Heart right ventricle (tissue), 16 donors: ENCODE results near the gene AGO4. TPM values are rescaled to one million over a fixed set of nuclear protein-coding genes. Genes with fewer than 3 reads are reported as not detected.
"Not testable (repeated sequence)": the region's sequence is repeated elsewhere in the genome, so short reads cannot be mapped to it uniquely, and the experiment has no call there.

ENCODE experiments used
- ATAC-seq, 8 donors: fragments of 200-7000 bp; cut with Tn5 transposase; one replicate each; pipeline ENCODE4 v1.9.1; 2020; ENCODE audit warnings: mild to moderate bottlenecking in 8 of 8, moderate library complexity in 8 of 8, moderate number of reproducible peaks in 1 of 8
- DNase-seq, 2 donors: peaks; one replicate each; pipeline ENCODE4 v3.0.0-alpha.2; 2020
- H3K27ac ChIP-seq, 10 donors: fragments of 200-600 bp; sonication (generic) in 2 of 10; one replicate each; pipeline versions ENCODE4 v1.5.0 to v1.8.0; 2020 to 2022; ENCODE audit warnings: mild to moderate bottlenecking in 3 of 10
- H3K27me3 ChIP-seq, 7 donors: fragments of 200-600 bp; one replicate each; pipeline ENCODE4 v1.8.0; 2021 to 2022; ENCODE audit warnings: mild to moderate bottlenecking in 2 of 7
- H3K36me3 ChIP-seq, 9 donors: fragments of 200-600 bp; sonication (generic) in 1 of 9; one replicate each; pipeline versions ENCODE4 v1.5.0 to v1.8.0; 2020 to 2022; ENCODE audit warnings: mild to moderate bottlenecking in 2 of 9
- H3K4me1 ChIP-seq, 9 donors: fragments of 200-600 bp; sonication (generic) in 1 of 9; one replicate each; pipeline versions ENCODE4 v1.5.0 to v1.8.0; 2020 to 2022; ENCODE audit warnings: mild to moderate bottlenecking in 4 of 9
- H3K4me3 ChIP-seq, 10 donors: fragments of 200-600 bp; sonication (generic) in 2 of 10; one replicate each; pipeline versions ENCODE4 v1.5.0 to v1.8.0; 2020 to 2022; ENCODE audit warnings: mild to moderate bottlenecking in 7 of 10, moderate library complexity in 2 of 10
- H3K9me3 ChIP-seq, 11 donors: fragments of 200-600 bp in 10 of 11; sonication (generic) in 2 of 11; one replicate each; pipeline versions ENCODE4 v1.5.0 to v1.8.0; 2013 to 2022; ENCODE audit warnings: mild to moderate bottlenecking in 2 of 11, control low read depth in 1 of 11, moderate library complexity in 1 of 11
- WGBS, 2 donors: extraction: QIAGEN DNeasy Blood & Tissue Kit; methylation state at CpG; one replicate each; pipeline ENCODE4 v1.1.7; 2013; ENCODE audit warnings: inconsistent platforms in 1 of 2; 5-methylcytosine and 5-hydroxymethylcytosine counted together
- intact Hi-C, 10 donors: fragments of 100-400 bp; cut with DNase I; formaldehyde crosslinking; loops; one replicate each; pipeline versions ENCODE4 v1.11.1 to v1.14.2; 2022
- polyA plus RNA-seq, 2 donors: library from polyadenylated mRNA; stranded (reverse); fragments of 200-250 nt; gene quantifications; one replicate each; pipeline ENCODE4 v1.2.3, GENCODE V29; 2013
- total RNA-seq, 10 donors: library from RNA; stranded (reverse); fragmentation: NEBNext Ultra II Directional in 3 of 10; extraction: Animal tissue kit (Norgen Biotek cat#: 25700) in 3 of 10; gene quantifications; one replicate each; pipeline versions ENCODE4 v1.2.1 to v1.2.4, GENCODE V29; 2021 to 2023
- TF ChIP-seq, protein P1 (sequence below), 9 donors: fragments of 200-600 bp; sonication (generic) in 2 of 9; IDR thresholded peaks; one replicate each; pipeline versions ENCODE4 v1.5.0 to v1.8.0; 2021 to 2022; ENCODE audit warnings: antibody characterized with exemption in 9 of 9, mild to moderate bottlenecking in 5 of 9, moderate library complexity in 1 of 9
- donor health status: Arrhythmogenic right ventricular cardiomyopathy.
- donor health status: ischemic (EF 13 %, LVEDD 7.1; RV severe dilation, severe dysfunction).
- donor health status: healthy with polysubstance abuse.
- donor health status: DM: no; HTN: yes; CAD: no.
- donor health status: DM: no; HTN: no; CAD: no.
- donor health status: ischemic (EF 25% LVEDD 6.9; RV normal size, moderate dysfunction).
- donor health status: ischemic (EF 25% LVEDD 5.7; RV mildly dilated, moderate dysfunction).
- donor health status: healthy.
- donor health status: DM: yes; HTN: yes; CAD: no.
- donor health status: Ischemic cardiomyopathy.
- donor health status: ischemic (EF 35%, LVEDD 5.7; RV mildly dilated, moderate dysfunction).
- donor health status: nonischemic (EF 11% LVEDD 7.7; RV severe dilation, severe dysfunction).
- donor health status: DM: yes; HTN: yes; CAD: no.
- donor health status: PGD.
- donor health status: ischemic (EF 29% LVEDD 5.4; RV normal size, mild dysfunction).
- donor health status: nonischemic (EF 23%, LVEDD 6.1; RV moderate dilation, normal function).

The AGO4 gene
- total and polyA plus RNA-seq, 12 donors = 4.1 to 25.1 (median 20.4) TPM

DNA sequence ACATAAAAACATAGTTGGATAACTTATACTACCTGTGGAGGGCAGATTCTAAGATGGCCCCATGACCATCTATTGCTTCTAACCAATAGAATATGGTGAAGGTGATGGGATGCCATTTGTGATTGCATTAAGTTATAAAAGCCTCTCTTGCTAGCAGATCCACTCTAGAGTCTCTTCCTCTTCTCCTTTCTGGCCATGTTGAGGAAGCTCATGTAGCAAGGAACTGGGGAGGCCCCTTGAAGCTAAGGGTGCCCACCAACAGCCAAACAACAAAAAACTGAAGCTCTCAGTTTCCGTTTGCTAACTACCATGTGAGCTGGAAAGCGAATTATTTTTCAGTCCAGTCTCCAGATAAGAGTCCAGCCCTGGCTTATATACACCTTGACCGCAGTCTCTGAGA lies 59.2 kb downstream of the AGO4 start:
- intact Hi-C loops = no loop called here
- Histone ChIP-seq H3K9me3 (no peaks in the 10 kb centered on the region), H3K27ac (peak overlapping the region in 1 of 10 donors; percentile 10), H3K36me3 (no peaks in the 10 kb centered on the region), H3K27me3 (no peaks in the 10 kb centered on the region), H3K4me3 (no peak overlapping the region), H3K4me1 (peaks cover 0 to 40% (median 9%) of the 10 kb centered on the region in 9 donors)
- no peak for DNase-seq
- no peak for ATAC-seq
- TF ChIP-seq, protein P1, sequence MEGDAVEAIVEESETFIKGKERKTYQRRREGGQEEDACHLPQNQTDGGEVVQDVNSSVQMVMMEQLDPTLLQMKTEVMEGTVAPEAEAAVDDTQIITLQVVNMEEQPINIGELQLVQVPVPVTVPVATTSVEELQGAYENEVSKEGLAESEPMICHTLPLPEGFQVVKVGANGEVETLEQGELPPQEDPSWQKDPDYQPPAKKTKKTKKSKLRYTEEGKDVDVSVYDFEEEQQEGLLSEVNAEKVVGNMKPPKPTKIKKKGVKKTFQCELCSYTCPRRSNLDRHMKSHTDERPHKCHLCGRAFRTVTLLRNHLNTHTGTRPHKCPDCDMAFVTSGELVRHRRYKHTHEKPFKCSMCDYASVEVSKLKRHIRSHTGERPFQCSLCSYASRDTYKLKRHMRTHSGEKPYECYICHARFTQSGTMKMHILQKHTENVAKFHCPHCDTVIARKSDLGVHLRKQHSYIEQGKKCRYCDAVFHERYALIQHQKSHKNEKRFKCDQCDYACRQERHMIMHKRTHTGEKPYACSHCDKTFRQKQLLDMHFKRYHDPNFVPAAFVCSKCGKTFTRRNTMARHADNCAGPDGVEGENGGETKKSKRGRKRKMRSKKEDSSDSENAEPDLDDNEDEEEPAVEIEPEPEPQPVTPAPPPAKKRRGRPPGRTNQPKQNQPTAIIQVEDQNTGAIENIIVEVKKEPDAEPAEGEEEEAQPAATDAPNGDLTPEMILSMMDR (IDR thresholded peaks at IDR 0.05) = no peak
- WGBS, 2 donors = 84 to 86% methylated on average over 3 of the region's 3 CpGs

GRCh38 chr1:35869245-35869950 lies 61.6 kb downstream of the AGO4 start:
- not testable (repeated sequence) for DNase-seq, H3K9me3 ChIP-seq
- 91 to 92% methylated on average over 34 of the region's 34 CpGs for WGBS, 2 donors

GRCh38 chr1:35870651-35871309 lies 63.0 kb downstream of the AGO4 start:
- H3K4me3 ChIP-seq = no peak overlapping the region
- DNase-seq (no peak), ATAC-seq (no peak)
- H3K27ac ChIP-seq = no peak overlapping the region
- H3K4me1 ChIP-seq = peaks cover 0 to 6% (median 0%) of the 10 kb centered on the region in 9 donors
- WGBS, 2 donors = 67 to 75% methylated on average over 2 of the region's 2 CpGs
- TF ChIP-seq, protein P1 (IDR thresholded peaks at IDR 0.05) = no peak
- H3K27me3 ChIP-seq = no peaks in the 10 kb centered on the region
- H3K36me3 ChIP-seq = no peaks in the 10 kb centered on the region
- intact Hi-C loops = no loop called here
- no peaks in the 10 kb centered on the region for H3K9me3 ChIP-seq

More at GRCh38 chr1:35869245-35869950, 61.6 kb downstream of the AGO4 start:
- H3K27me3 ChIP-seq, H3K4me3 ChIP-seq, intact Hi-C loops, ATAC-seq, H3K27ac ChIP-seq, H3K36me3 ChIP-seq: not testable (repeated sequence)
- H3K4me1 ChIP-seq = peaks cover 0 to 20% (median 3%) of the 10 kb centered on the region in 9 donors

DNA sequence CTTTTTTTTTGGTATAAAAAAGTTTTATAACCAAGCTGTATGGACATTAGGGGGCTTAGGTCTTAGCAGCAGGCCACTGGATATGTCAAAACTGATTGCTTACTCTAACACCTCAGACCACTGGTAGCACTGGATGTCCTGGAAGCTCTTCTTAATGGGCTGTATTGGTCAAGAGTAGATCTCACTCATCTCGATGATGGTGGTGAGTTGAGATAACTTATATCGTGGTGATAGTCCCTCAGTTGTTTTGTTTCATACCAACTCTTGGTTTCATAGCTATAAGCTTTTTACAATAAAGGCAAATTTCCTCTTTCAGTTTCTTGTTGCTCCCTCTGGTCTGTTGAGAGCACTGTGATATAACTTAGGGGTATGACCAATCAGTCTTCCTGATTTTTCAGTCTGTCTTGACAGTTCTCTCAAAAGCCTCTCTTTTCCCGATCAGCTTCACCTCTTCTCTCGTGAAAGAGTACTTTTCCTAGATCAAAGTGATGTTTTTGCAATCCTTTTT lies 65.5 kb downstream of the AGO4 start:
- Histone ChIP-seq H3K36me3 (no peaks in the 10 kb centered on the region), H3K4me1 (no peaks in the 10 kb centered on the region), H3K27ac (no peak overlapping the region), H3K4me3 (no peak overlapping the region), H3K27me3 (no peaks in the 10 kb centered on the region), H3K9me3 (no peaks in the 10 kb centered on the region)
- intact Hi-C loops = no loop called here
- TF ChIP-seq, protein P1 (IDR thresholded peaks at IDR 0.05) = no peak
- ATAC-seq = no peak
- DNase-seq = no peak
- WGBS, 2 donors = 83 to 85% methylated on average over 4 of the region's 4 CpGs

GRCh38 chr1:35874115-35874514 lies 66.3 kb downstream of the AGO4 start:
- intact Hi-C loops, H3K36me3 ChIP-seq, H3K4me1 ChIP-seq, ATAC-seq, H3K27ac ChIP-seq, H3K4me3 ChIP-seq, H3K9me3 ChIP-seq, DNase-seq, H3K27me3 ChIP-seq: not testable (repeated sequence)
- WGBS, 2 donors = 79% methylated on average over 4 of the region's 4 CpGs
